Ovary (tissue), 9 donors: ENCODE results near the gene BBS10. TPM values are rescaled to one million over a fixed set of nuclear protein-coding genes. Genes with fewer than 3 reads are reported as not detected.

Experiments
- DNase-seq, 5 donors: peaks; one replicate each; pipeline ENCODE4 v3.0.0-alpha.2; 2019 to 2020
- H3K27ac ChIP-seq, 2 donors: fragments of 200-600 bp; one replicate each; pipeline versions ENCODE4 v1.5.1 to v1.8.0; 2019 to 2022
- H3K27me3 ChIP-seq: fragments of 200-600 bp; one replicate; pipeline ENCODE4 v1.8.0; 2022
- H3K36me3 ChIP-seq: fragments of 200-600 bp; sonication (generic); one replicate; pipeline ENCODE4 v1.5.1; 2019
- H3K4me1 ChIP-seq: one replicate; pipeline ENCODE4 v1.8.1; 2013; ENCODE audit warnings: mild to moderate bottlenecking, moderate library complexity; ENCODE audit not compliant: insufficient read depth
- H3K4me3 ChIP-seq: fragments of 200-600 bp; sonication (generic); one replicate; pipeline ENCODE4 v1.5.1; 2017
- H3K9me3 ChIP-seq, 2 donors: fragments of 200-600 bp in 1 of 2; sonication (generic) in 1 of 2; one replicate each; pipeline versions ENCODE4 v1.5.1 to v1.8.1; 2013 to 2019; ENCODE audit warnings: mild to moderate bottlenecking in 1 of 2, moderate library complexity in 1 of 2
- EP300 ChIP-seq: sonication (generic); formaldehyde crosslinking; IDR thresholded peaks from one replicate; pipeline ENCODE4 v1.6.1; 2017; ENCODE audit warnings: antibody characterized with exemption
- POLR2A ChIP-seq: fragments of 450-650 bp; IDR thresholded peaks from one replicate; pipeline ENCODE4 v1.6.1; 2017; ENCODE audit warnings: antibody characterized with exemption, mild to moderate bottlenecking, moderate library complexity
- WGBS, 3 donors: extraction: QIAGEN DNeasy Blood & Tissue Kit in 1 of 3; methylation state at CpG; one replicate each; pipeline versions ENCODE4 v1.1.5 to v1.1.7; 2013 to 2017; 5-methylcytosine and 5-hydroxymethylcytosine counted together
- intact Hi-C, 4 donors: fragments of 100-400 bp; cut with DNase I; formaldehyde crosslinking; loops; one replicate each; pipeline versions ENCODE4 v1.11.0 to v1.15.1; 2022 to 2023
- polyA plus RNA-seq, 2 donors: library from polyadenylated mRNA; stranded (reverse); fragments of 200-250 nt in 1 of 2; fragments of 350-450 nt in 1 of 2; fragmentation: Illumina TruSeq in 1 of 2; extraction: RNeasy Lipid Tissue Mini Kit (QIAGEN cat#74804) in 1 of 2; gene quantifications; one replicate each; pipeline ENCODE4 v1.2.3, GENCODE V29; 2013 to 2014
- total RNA-seq, 7 donors: library from RNA; depleted of rRNA in 2 of 7; stranded (reverse); fragments of >200 nt in 2 of 7; fragmentation: NEBNext Ultra II Directional in 3 of 7; extraction: Animal tissue kit (Norgen Biotek cat#: 25700) in 3 of 7; gene quantifications; one replicate each; pipeline versions ENCODE4 v1.1.0 to v1.2.4, GENCODE V29; 2016 to 2023
- TF ChIP-seq, protein P1 (sequence below), 3 donors: fragments of 450-650 bp in 2 of 3; fragments of 200-600 bp in 1 of 3; IDR thresholded peaks; one replicate each; pipeline versions ENCODE4 v1.5.1 to v1.8.0; 2016 to 2022; ENCODE audit warnings: antibody characterized with exemption in 3 of 3, mild to moderate bottlenecking in 1 of 3
- donor health status: DM: no; HTN: no; CAD: no; lungs with moderate emphysema.
- donor health status: DM: no; HTN: no; CAD: no.
- donor health status: Bipolar disorder and iron deficiency.
- donor health status: DM: yes; HTN: yes; CAD: no.
- donor health status: DM: no; HTN: no; CAD: no.
- donor health status: DM: yes; HTN: yes; CAD: no.

BBS10 gene
- total and polyA plus RNA-seq, 9 donors, result 8.3 to 14.8 (median 12.0) TPM

DNA sequence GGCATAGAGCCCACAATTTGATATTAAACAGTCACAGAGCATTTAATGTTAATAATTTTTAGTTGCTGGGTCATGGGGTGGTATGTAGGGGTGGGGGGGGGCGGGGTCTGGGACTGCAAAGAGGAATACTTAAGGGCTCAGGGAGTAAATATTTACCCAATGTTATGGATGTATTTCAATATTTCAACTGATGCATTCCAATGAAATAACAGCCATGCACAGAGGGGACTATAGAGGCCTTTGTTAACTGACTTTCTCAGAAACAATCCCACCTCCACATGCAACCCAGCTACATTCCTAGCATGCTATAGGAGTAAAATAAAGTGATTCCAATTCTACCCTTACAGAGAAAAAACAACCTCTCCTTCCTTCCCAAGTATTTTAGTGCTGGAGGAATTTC is 7.9 kb upstream of the BBS10 start:
- WGBS, 3 donors, result 58 to 74% (median 68%) methylated on average over 1 of the region's 1 CpG
- no peak overlapping the region for H3K27ac ChIP-seq
- no peaks in the 10 kb centered on the region for H3K36me3 ChIP-seq
- TF ChIP-seq EP300 (no peak), POLR2A (no peak)
- TF ChIP-seq, protein P1, sequence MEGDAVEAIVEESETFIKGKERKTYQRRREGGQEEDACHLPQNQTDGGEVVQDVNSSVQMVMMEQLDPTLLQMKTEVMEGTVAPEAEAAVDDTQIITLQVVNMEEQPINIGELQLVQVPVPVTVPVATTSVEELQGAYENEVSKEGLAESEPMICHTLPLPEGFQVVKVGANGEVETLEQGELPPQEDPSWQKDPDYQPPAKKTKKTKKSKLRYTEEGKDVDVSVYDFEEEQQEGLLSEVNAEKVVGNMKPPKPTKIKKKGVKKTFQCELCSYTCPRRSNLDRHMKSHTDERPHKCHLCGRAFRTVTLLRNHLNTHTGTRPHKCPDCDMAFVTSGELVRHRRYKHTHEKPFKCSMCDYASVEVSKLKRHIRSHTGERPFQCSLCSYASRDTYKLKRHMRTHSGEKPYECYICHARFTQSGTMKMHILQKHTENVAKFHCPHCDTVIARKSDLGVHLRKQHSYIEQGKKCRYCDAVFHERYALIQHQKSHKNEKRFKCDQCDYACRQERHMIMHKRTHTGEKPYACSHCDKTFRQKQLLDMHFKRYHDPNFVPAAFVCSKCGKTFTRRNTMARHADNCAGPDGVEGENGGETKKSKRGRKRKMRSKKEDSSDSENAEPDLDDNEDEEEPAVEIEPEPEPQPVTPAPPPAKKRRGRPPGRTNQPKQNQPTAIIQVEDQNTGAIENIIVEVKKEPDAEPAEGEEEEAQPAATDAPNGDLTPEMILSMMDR (IDR thresholded peaks at IDR 0.05), result no peak
- intact Hi-C loops, result no loop called here
- DNase-seq, result no peak
- H3K4me3 ChIP-seq, result no peak overlapping the region
- H3K4me1 ChIP-seq, result no peaks in the 10 kb centered on the region
- no peaks in the 10 kb centered on the region for H3K27me3 ChIP-seq
- no peaks in the 10 kb centered on the region for H3K9me3 ChIP-seq

GRCh38 chr12:76346798-76347420 is 1.3 kb downstream of the BBS10 start:
- WGBS, 3 donors, result 59 to 76% (median 64%) methylated on average over 4 of the region's 4 CpGs
- intact Hi-C loops, result no loop called here
- H3K9me3 ChIP-seq, result no peaks in the 10 kb centered on the region
- TF ChIP-seq POLR2A (no peak), EP300 (no peak)
- H3K36me3 ChIP-seq, result no peaks in the 10 kb centered on the region
- no peak overlapping the region for H3K27ac ChIP-seq
- H3K27me3 ChIP-seq, result no peaks in the 10 kb centered on the region
- H3K4me1 ChIP-seq, result no peaks in the 10 kb centered on the region
- H3K4me3 ChIP-seq, result no peak overlapping the region
- DNase-seq, result no peak

DNA sequence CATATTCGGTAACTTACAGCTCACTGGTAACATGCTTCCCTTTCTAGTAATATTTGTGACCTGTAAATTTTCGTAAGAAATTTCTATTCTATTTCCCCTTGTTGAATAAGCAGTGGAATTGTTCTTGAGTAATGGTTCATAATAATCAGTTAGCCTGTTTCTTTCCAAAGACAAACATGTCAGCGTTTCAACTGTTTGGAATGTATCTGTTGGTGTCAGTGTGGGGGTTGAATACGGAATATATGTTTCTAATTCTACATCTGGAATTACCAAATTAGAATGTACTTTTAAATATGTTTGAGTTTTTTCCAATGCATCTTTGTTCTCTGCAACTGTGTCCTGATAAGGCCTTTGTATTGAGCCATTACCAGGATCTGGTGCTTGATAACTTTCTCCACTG is 2.0 kb downstream of the BBS10 start:
- 84 to 92% (median 86%) methylated on average over 4 of the region's 4 CpGs for WGBS, 3 donors
- H3K27ac ChIP-seq, result no peak overlapping the region

GRCh38 chr12:76345569-76345968 is 2.6 kb downstream of the BBS10 start:
- WGBS, 3 donors, result 90 to 97% (median 93%) methylated on average over 1 of the region's 1 CpG
- DNase-seq, result no peak
- H3K36me3 ChIP-seq, result no peaks in the 10 kb centered on the region
- no peaks in the 10 kb centered on the region for H3K9me3 ChIP-seq
- intact Hi-C loops, result no loop called here
- H3K4me3 ChIP-seq, result no peak overlapping the region
- no peaks in the 10 kb centered on the region for H3K4me1 ChIP-seq
- no peak overlapping the region for H3K27ac ChIP-seq
- H3K27me3 ChIP-seq, result no peaks in the 10 kb centered on the region
- TF ChIP-seq EP300 (no peak), POLR2A (no peak)
- TF ChIP-seq, protein P1 (IDR thresholded peaks at IDR 0.05), result no peak

More for the DNA sequence above, 2.0 kb downstream of the BBS10 start:
- H3K36me3 ChIP-seq, result no peaks in the 10 kb centered on the region
- no peaks in the 10 kb centered on the region for H3K4me1 ChIP-seq
- no peak for DNase-seq
- intact Hi-C loops, result no loop called here
- no peaks in the 10 kb centered on the region for H3K9me3 ChIP-seq
- no peak for TF ChIP-seq EP300
- TF ChIP-seq, protein P1 (IDR thresholded peaks at IDR 0.05), result no peak
- no peak for TF ChIP-seq POLR2A
- no peak overlapping the region for H3K4me3 ChIP-seq
- no peaks in the 10 kb centered on the region for H3K27me3 ChIP-seq

GRCh38 chr12:76341436-76342030 is 6.7 kb downstream of the BBS10 start:
- no peak overlapping the region for H3K27ac ChIP-seq
- no peak overlapping the region for H3K4me3 ChIP-seq
- intact Hi-C loops, result no loop called here
- H3K27me3 ChIP-seq, result no peaks in the 10 kb centered on the region
- TF ChIP-seq EP300 (no peak), POLR2A (no peak)
- TF ChIP-seq, protein P1 (IDR thresholded peaks at IDR 0.05), result no peak
- no peaks in the 10 kb centered on the region for H3K36me3 ChIP-seq
- DNase-seq, result no peak
- no peaks in the 10 kb centered on the region for H3K9me3 ChIP-seq
- no peaks in the 10 kb centered on the region for H3K4me1 ChIP-seq
- WGBS, 3 donors, result 90 to 93% (median 90%) methylated on average over 5 of the region's 5 CpGs
